ENCODE measurements around the gene NUP210. TPM values are rescaled to one million over a fixed set of nuclear protein-coding genes. Genes with fewer than 3 reads are reported as not detected.

Gene NUP210
- total and polyA plus RNA-seq, 2 of the 13 experiments (the other 11 are each of a cell fraction or from before 2014, with no cell fraction given): 31.6 to 35.2 TPM

DNA sequence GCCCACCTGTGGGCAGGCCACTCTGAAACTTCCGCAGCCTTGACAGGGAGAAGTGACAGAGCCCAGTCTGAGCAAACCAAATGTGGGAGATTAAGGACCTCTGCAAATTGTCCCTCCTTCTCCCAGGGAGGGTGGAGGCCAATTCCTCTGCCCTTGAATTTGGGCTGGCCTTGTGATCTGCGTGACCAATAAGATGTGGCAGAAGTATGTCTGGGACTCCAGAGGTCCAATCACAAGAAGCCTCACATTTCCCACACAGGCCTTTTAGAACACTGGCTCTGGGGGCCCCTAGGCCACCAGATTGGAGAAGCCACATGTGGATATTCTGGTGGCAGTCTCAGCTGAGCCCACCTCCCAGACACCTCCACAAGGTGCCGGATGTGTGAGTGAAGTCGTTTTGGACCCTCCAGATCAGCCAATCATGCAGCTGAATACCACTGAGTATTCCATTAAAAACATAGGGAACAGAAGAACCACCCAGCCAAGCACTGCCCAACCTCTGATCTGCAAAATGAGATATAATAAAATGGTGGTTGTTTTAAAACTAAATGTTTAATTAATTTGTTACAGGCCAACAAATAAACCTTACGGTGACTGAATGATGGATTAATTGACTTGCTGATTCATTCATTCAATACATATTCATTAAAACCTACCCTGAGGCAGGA, 150.3 kb downstream of the NUP210 start:
- peaks cover 52% of the 10 kb centered on the region for H3K79me2 ChIP-seq (ENCODE audit: insufficient read depth, low read length)
- H4K20me1 ChIP-seq (ENCODE audit: insufficient read depth, low read length): no peaks in the 10 kb centered on the region
- no peak overlapping the region for H3K27ac ChIP-seq (ENCODE audit: extremely low read length, insufficient read depth, low read length)
- no peak overlapping the region for H3K4me2 ChIP-seq (ENCODE audit: low read depth, low read length)
- FAIRE-seq (no peak), ATAC-seq (no peak), DNase-seq (ENCODE audit: low spot score) (no peak)
- peaks cover 25% of the 10 kb centered on the region for H3K4me1 ChIP-seq (ENCODE audit: insufficient read depth, low read length)
- H3K9ac ChIP-seq (ENCODE audit: insufficient read depth, low read depth, low read length): no peak overlapping the region
- BruUV-seq (replicated peaks): no TSS peak
- peaks cover 4% of the 10 kb centered on the region; the same call in 1 of the 2 replicates for H3K9me3 ChIP-seq (ENCODE audit: low read length)
- ChIA-PET POLR2A (no interaction called here), CTCF (ENCODE audit: low intra/inter-chr PET ratio, low total read pairs) (no interaction called here)
- TF ChIP-seq ZNF331 (CRISPR knock-in tag; IDR thresholded peaks at IDR 0.05): peak; percentile 99
- TF ChIP-seq PHF8 (CRISPR knock-in tag; IDR thresholded peaks at IDR 0.05): no peak
- H3K36me3 ChIP-seq (replicated peaks in 1 of 2; ENCODE audit: control insufficient read depth in 1 of 2, insufficient read depth in 2 of 2, low read length in 2 of 2): peaks cover 0 to 15% of the 10 kb centered on the region in 2 experiments; a peak in 1 of 5 replicates
- H2AFZ ChIP-seq (ENCODE audit: low read length): no peak overlapping the region
- no peaks in the 10 kb centered on the region for H3K27me3 ChIP-seq (ENCODE audit: control insufficient read depth in 1 of 2, insufficient read depth in 2 of 2, low read length in 2 of 2)
- in situ Hi-C loops (cut with HindIII; ENCODE audit: extremely low pct_ligation_motif_present, low pct_unique_long_range_greater_than_20kb): no loop called here
- WGBS (ENCODE audit: low lambda C conversion rate): 97% methylated on average over 4 of the region's 5 CpGs
- intact Hi-C loops (cut with micrococcal nuclease; ENCODE audit: unreplicated experiment): no loop called here
- no peak overlapping the region for H3K4me3 ChIP-seq (replicated peaks in 1 of 3; ENCODE audit: insufficient read depth in 1 of 3, low read depth in 2 of 3, low read length in 3 of 3)

DNA sequence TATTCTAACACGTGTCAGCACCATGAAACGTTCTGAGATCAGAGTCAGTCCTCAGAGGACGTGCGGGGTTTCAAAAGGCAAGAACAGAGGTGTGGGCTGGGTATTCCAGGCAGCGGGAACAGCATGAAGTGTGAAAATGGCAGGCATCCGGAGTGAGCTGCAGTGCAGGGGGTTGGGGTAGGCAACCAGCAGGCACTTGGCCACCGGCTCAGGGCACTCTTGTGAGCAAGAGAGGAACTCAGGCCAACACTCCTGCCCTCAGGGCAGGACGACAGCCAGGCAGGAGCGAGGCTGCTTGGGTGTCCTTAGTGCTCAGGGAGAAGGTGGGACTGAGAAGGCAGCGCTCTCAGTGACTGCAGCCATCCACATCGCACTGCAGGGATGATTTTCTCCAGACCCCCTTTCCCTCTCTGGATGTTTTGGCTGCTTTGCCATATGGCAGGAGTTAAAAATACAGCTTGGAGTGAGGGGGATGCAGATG, 151.1 kb downstream of the NUP210 start:
- Histone ChIP-seq H3K27ac (ENCODE audit: extremely low read length, insufficient read depth, low read length) (no peak overlapping the region), H3K9me3 (ENCODE audit: low read length) (peaks cover 4% of the 10 kb centered on the region; the same call in 1 of the 2 replicates), H2AFZ (ENCODE audit: low read length) (no peak overlapping the region), H3K36me3 (replicated peaks in 1 of 2; ENCODE audit: control insufficient read depth in 1 of 2, insufficient read depth in 2 of 2, low read length in 2 of 2) (0 out of 5 replicates have a peak, but pooled peaks cover 0 to 13% of the 10 kb centered on the region in 2 experiments), H3K4me2 (ENCODE audit: low read depth, low read length) (no peak overlapping the region), H3K9ac (ENCODE audit: insufficient read depth, low read depth, low read length) (no peak overlapping the region), H3K4me1 (ENCODE audit: insufficient read depth, low read length) (peaks cover 34% of the 10 kb centered on the region), H4K20me1 (ENCODE audit: insufficient read depth, low read length) (no peaks in the 10 kb centered on the region), H3K79me2 (ENCODE audit: insufficient read depth, low read length) (peaks cover 55% of the 10 kb centered on the region), H3K4me3 (replicated peaks in 1 of 3; ENCODE audit: insufficient read depth in 1 of 3, low read depth in 2 of 3, low read length in 3 of 3) (no peak overlapping the region), H3K27me3 (ENCODE audit: control insufficient read depth in 1 of 2, insufficient read depth in 2 of 2, low read length in 2 of 2) (no peaks in the 10 kb centered on the region)
- FAIRE-seq (no peak), DNase-seq (ENCODE audit: low spot score) (no peak), ATAC-seq (no peak)
- in situ Hi-C loops (cut with HindIII; ENCODE audit: extremely low pct_ligation_motif_present, low pct_unique_long_range_greater_than_20kb): no loop called here
- no peak for TF ChIP-seq ZFP36 (IDR thresholded peaks at IDR 0.05; ENCODE audit: borderline replicate concordance, low read depth, low read length, partially characterized antibody)
- TF ChIP-seq, protein P1, sequence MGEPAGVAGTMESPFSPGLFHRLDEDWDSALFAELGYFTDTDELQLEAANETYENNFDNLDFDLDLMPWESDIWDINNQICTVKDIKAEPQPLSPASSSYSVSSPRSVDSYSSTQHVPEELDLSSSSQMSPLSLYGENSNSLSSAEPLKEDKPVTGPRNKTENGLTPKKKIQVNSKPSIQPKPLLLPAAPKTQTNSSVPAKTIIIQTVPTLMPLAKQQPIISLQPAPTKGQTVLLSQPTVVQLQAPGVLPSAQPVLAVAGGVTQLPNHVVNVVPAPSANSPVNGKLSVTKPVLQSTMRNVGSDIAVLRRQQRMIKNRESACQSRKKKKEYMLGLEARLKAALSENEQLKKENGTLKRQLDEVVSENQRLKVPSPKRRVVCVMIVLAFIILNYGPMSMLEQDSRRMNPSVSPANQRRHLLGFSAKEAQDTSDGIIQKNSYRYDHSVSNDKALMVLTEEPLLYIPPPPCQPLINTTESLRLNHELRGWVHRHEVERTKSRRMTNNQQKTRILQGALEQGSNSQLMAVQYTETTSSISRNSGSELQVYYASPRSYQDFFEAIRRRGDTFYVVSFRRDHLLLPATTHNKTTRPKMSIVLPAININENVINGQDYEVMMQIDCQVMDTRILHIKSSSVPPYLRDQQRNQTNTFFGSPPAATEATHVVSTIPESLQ (CRISPR knock-in tag; conservative IDR thresholded peaks at IDR 0.05): no peak
- TF ChIP-seq ZKSCAN8 (CRISPR knock-in tag; IDR thresholded peaks at IDR 0.05; ENCODE audit: borderline replicate concordance): no peak
- no peak for TF ChIP-seq ZC3H13 (CRISPR knock-in tag; IDR thresholded peaks at IDR 0.05)
- TF ChIP-seq, protein P2, sequence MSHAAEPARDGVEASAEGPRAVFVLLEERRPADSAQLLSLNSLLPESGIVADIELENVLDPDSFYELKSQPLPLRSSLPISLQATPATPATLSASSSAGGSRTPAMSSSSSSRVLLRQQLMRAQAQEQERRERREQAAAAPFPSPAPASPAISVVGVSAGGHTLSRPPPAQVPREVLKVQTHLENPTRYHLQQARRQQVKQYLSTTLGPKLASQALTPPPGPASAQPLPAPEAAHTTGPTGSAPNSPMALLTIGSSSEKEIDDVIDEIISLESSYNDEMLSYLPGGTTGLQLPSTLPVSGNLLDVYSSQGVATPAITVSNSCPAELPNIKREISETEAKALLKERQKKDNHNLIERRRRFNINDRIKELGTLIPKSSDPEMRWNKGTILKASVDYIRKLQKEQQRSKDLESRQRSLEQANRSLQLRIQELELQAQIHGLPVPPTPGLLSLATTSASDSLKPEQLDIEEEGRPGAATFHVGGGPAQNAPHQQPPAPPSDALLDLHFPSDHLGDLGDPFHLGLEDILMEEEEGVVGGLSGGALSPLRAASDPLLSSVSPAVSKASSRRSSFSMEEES (CRISPR knock-in tag; IDR thresholded peaks at IDR 0.05): no peak
- TF ChIP-seq BORCS8-MEF2B (CRISPR knock-in tag; IDR thresholded peaks at IDR 0.05): no peak
- TF ChIP-seq GABPB1 (CRISPR knock-in tag; IDR thresholded peaks at IDR 0.05): no peak
- TF ChIP-seq MAZ (IDR thresholded peaks at IDR 0.05; ENCODE audit: borderline replicate concordance, low read depth, low read length): no peak
- TF ChIP-seq MAZ (CRISPR knock-in tag; IDR thresholded peaks at IDR 0.05; ENCODE audit: low read depth): no peak
- TF ChIP-seq HNRNPH1 (optimal IDR thresholded peaks at IDR 0.05; ENCODE audit: low read depth, low read length): no peak
- ChIA-PET POLR2A (no interaction called here), CTCF (ENCODE audit: low intra/inter-chr PET ratio, low total read pairs) (no interaction called here)
- WGBS (ENCODE audit: low lambda C conversion rate): 95% methylated on average over 7 of the region's 11 CpGs
- BruUV-seq (replicated peaks): no TSS peak
- intact Hi-C loops (cut with micrococcal nuclease; ENCODE audit: unreplicated experiment): no loop called here

Data from HepG2 (cell line).